ENCODE data around the gene OPRL1.
A peak's percentile ranks its signal among the peaks of the same experiment; 100 is the strongest.
"Not testable (repeated sequence)": the region's sequence is repeated elsewhere in the genome, so short reads cannot be mapped to it uniquely, and the experiment has no call there.

OPRL1 gene

GRCh38 chr20:64119681-64120341 lies 39.9 kb downstream of the OPRL1 start:
- Histone ChIP-seq H2AFZ (ENCODE audit: low read length) (no peak overlapping the region), H3K9me2 (ENCODE audit: low read depth, low read length) (no peaks in the 10 kb centered on the region), H3K4me2 (ENCODE audit: low read length) (peak overlapping the region; percentile 65), H4K20me1 (ENCODE audit: insufficient read depth, low read length) (no peaks in the 10 kb centered on the region), H3K4me1 (ENCODE audit: insufficient read depth, low read length, severe bottlenecking) (peaks cover 8% of the 10 kb centered on the region), H3K27me3 (ENCODE audit: insufficient read depth, low read length) (no peaks in the 10 kb centered on the region), H3K36me3 (ENCODE audit: insufficient read depth, low read length) (no peaks in the 10 kb centered on the region), H3K79me2 (ENCODE audit: insufficient read depth, low read length) (no peaks in the 10 kb centered on the region), H3K9ac (ENCODE audit: low read length) (peak overlapping the region; percentile 19; the same call in 1 of the 2 replicates), H3K4me3 (ENCODE audit: low read depth, low read length, poor library complexity, severe bottlenecking) (peak overlapping the region; percentile 44), H3K27ac (ENCODE audit: low read depth, low read length, poor library complexity, severe bottlenecking) (no peak overlapping the region), H3K9me3 (ENCODE audit: low read length) (no peaks in the 10 kb centered on the region), H3F3A (ENCODE audit: insufficient read depth, low read length) (no peaks in the 10 kb centered on the region)
- no peak for TF ChIP-seq EZH2 (IDR thresholded peaks at IDR 0.05; ENCODE audit: borderline replicate concordance, low read length)
- no peak for TF ChIP-seq CTCF (IDR thresholded peaks at IDR 0.05; ENCODE audit: low read length)

GRCh38 chr20:64121586-64121985 lies 41.7 kb downstream of the OPRL1 start:
- Histone ChIP-seq H3K79me2 (ENCODE audit: insufficient read depth, low read length) (no peaks in the 10 kb centered on the region), H3K27me3 (ENCODE audit: insufficient read depth, low read length) (no peaks in the 10 kb centered on the region), H4K20me1 (ENCODE audit: insufficient read depth, low read length) (no peaks in the 10 kb centered on the region), H2AFZ (ENCODE audit: low read length) (no peak overlapping the region), H3K27ac (ENCODE audit: low read depth, low read length, poor library complexity, severe bottlenecking) (no peak overlapping the region), H3K9me2 (ENCODE audit: low read depth, low read length) (no peaks in the 10 kb centered on the region), H3K4me3 (ENCODE audit: low read depth, low read length, poor library complexity, severe bottlenecking) (no peak overlapping the region), H3F3A (ENCODE audit: insufficient read depth, low read length) (no peaks in the 10 kb centered on the region), H3K4me2 (ENCODE audit: low read length) (no peak overlapping the region), H3K9me3 (ENCODE audit: low read length) (no peaks in the 10 kb centered on the region), H3K9ac (ENCODE audit: low read length) (no peak overlapping the region), H3K36me3 (ENCODE audit: insufficient read depth, low read length) (no peaks in the 10 kb centered on the region), H3K4me1 (ENCODE audit: insufficient read depth, low read length, severe bottlenecking) (peaks cover 8% of the 10 kb centered on the region)
- TF ChIP-seq CTCF (IDR thresholded peaks at IDR 0.05; ENCODE audit: low read length): no peak
- no peak for TF ChIP-seq EZH2 (IDR thresholded peaks at IDR 0.05; ENCODE audit: borderline replicate concordance, low read length)

GRCh38 chr20:64122927-64123326 lies 43.0 kb downstream of the OPRL1 start:
- not testable (repeated sequence) for H3F3A ChIP-seq (ENCODE audit: insufficient read depth, low read length); H3K9ac ChIP-seq (ENCODE audit: low read length); H3K4me3 ChIP-seq (ENCODE audit: low read depth, low read length, poor library complexity, severe bottlenecking); H3K4me2 ChIP-seq (ENCODE audit: low read length); H3K79me2 ChIP-seq (ENCODE audit: insufficient read depth, low read length); H3K27me3 ChIP-seq (ENCODE audit: insufficient read depth, low read length); H3K9me3 ChIP-seq (ENCODE audit: low read length); H3K4me1 ChIP-seq (ENCODE audit: insufficient read depth, low read length, severe bottlenecking); H4K20me1 ChIP-seq (ENCODE audit: insufficient read depth, low read length); H3K36me3 ChIP-seq (ENCODE audit: insufficient read depth, low read length); H3K27ac ChIP-seq (ENCODE audit: low read depth, low read length, poor library complexity, severe bottlenecking); H3K9me2 ChIP-seq (ENCODE audit: low read depth, low read length); H2AFZ ChIP-seq (ENCODE audit: low read length)

- H3K9me2 ChIP-seq (ENCODE audit: low read depth, low read length); H3K27ac ChIP-seq (ENCODE audit: low read depth, low read length, poor library complexity, severe bottlenecking); H3K79me2 ChIP-seq (ENCODE audit: insufficient read depth, low read length); H3K4me3 ChIP-seq (ENCODE audit: low read depth, low read length, poor library complexity, severe bottlenecking); H3F3A ChIP-seq (ENCODE audit: insufficient read depth, low read length); H3K4me2 ChIP-seq (ENCODE audit: low read length); H3K36me3 ChIP-seq (ENCODE audit: insufficient read depth, low read length); H3K9me3 ChIP-seq (ENCODE audit: low read length); H3K27me3 ChIP-seq (ENCODE audit: insufficient read depth, low read length); H3K4me1 ChIP-seq (ENCODE audit: insufficient read depth, low read length, severe bottlenecking); H3K9ac ChIP-seq (ENCODE audit: low read length); H2AFZ ChIP-seq (ENCODE audit: low read length); H4K20me1 ChIP-seq (ENCODE audit: insufficient read depth, low read length): not testable (repeated sequence)
These were observed 43.6 kb downstream of the OPRL1 start for GRCh38 chr20:64123517-64123916.
